Lower leg skin (tissue), 3 donors: Measurements from ENCODE around the gene TAS2R19.
"Not testable (repeated sequence)": the region's sequence is repeated elsewhere in the genome, so short reads cannot be mapped to it uniquely, and the experiment has no call there.

Experiments
- POLR2A ChIP-seq, 2 donors: fragments of 450-650 bp; IDR thresholded peaks; one replicate each; pipeline ENCODE4 v1.6.1; 2016 to 2017; ENCODE audit warnings: antibody characterized with exemption in 2 of 2, mild to moderate bottlenecking in 1 of 2, moderate library complexity in 1 of 2
- TF ChIP-seq, protein P1 (sequence below), 3 donors: fragments of 450-650 bp; IDR thresholded peaks; one replicate each; pipeline ENCODE4 v1.5.1; 2016; ENCODE audit warnings: antibody characterized with exemption in 3 of 3, mild to moderate bottlenecking in 3 of 3, moderate library complexity in 2 of 3

DNA sequence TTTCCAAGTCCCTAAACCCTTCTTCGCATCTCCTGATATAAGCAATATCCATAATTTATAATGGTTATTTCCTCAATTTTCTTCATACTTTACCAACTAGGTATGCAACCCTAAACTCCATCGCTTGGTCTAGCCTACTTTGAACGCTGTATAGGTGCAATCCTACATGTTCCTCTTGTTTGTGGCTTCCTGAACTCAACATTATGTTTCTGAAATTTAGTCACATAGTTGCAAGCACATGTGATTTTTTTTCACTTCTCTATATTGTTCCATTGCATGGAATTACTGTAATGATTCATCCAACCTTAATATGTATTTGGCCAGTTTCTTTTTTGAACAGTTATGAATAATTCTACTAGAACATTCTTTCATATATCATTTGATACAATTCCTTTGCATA, 11.5 kb upstream of the TAS2R19 start:
- TF ChIP-seq, protein P1, sequence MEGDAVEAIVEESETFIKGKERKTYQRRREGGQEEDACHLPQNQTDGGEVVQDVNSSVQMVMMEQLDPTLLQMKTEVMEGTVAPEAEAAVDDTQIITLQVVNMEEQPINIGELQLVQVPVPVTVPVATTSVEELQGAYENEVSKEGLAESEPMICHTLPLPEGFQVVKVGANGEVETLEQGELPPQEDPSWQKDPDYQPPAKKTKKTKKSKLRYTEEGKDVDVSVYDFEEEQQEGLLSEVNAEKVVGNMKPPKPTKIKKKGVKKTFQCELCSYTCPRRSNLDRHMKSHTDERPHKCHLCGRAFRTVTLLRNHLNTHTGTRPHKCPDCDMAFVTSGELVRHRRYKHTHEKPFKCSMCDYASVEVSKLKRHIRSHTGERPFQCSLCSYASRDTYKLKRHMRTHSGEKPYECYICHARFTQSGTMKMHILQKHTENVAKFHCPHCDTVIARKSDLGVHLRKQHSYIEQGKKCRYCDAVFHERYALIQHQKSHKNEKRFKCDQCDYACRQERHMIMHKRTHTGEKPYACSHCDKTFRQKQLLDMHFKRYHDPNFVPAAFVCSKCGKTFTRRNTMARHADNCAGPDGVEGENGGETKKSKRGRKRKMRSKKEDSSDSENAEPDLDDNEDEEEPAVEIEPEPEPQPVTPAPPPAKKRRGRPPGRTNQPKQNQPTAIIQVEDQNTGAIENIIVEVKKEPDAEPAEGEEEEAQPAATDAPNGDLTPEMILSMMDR (IDR thresholded peaks at IDR 0.05), result not testable (repeated sequence)
- not testable (repeated sequence) for TF ChIP-seq POLR2A (IDR thresholded peaks at IDR 0.05)
